Fibroblast of lung (primary cell): ENCODE measurements around the gene DDTL.

Source experiments
- EZH2 ChIP-seq: IDR thresholded peaks from 2 replicates; pipeline ENCODE4 v1.5.1; 2012; ENCODE audit warnings: low read length, control low read depth, mild to moderate bottlenecking; ENCODE audit errors: missing control alignments
- TF ChIP-seq, protein P1 (sequence below), 2 donors: IDR thresholded peaks in 1 of 2; conservative IDR thresholded peaks in 1 of 2; 1 replicate in 1 of 2; 2 replicates in 1 of 2; pipeline ENCODE4 v1.5.1; 2011 to 2012; ENCODE audit warnings: low read length in 2 of 2, control low read depth in 1 of 2, inconsistent platforms in 1 of 2, low read depth in 1 of 2, mild to moderate bottlenecking in 1 of 2

DNA sequence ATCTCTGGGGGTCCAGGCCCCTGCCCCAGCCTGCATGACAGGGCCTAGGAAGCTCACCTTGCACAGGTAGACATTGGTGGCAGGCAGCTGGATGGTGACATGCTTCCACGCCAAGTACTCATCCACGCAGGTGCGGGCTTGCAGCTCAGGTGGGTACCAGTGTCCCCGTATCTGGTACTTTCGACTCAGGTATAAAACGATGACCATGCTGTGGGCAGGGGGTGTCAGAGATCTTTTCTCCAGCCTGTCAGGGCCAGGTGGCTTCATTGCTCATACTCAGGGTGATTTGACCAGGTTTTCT, 40.2 kb downstream of the DDTL start:
- TF ChIP-seq, protein P1, sequence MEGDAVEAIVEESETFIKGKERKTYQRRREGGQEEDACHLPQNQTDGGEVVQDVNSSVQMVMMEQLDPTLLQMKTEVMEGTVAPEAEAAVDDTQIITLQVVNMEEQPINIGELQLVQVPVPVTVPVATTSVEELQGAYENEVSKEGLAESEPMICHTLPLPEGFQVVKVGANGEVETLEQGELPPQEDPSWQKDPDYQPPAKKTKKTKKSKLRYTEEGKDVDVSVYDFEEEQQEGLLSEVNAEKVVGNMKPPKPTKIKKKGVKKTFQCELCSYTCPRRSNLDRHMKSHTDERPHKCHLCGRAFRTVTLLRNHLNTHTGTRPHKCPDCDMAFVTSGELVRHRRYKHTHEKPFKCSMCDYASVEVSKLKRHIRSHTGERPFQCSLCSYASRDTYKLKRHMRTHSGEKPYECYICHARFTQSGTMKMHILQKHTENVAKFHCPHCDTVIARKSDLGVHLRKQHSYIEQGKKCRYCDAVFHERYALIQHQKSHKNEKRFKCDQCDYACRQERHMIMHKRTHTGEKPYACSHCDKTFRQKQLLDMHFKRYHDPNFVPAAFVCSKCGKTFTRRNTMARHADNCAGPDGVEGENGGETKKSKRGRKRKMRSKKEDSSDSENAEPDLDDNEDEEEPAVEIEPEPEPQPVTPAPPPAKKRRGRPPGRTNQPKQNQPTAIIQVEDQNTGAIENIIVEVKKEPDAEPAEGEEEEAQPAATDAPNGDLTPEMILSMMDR (conservative IDR thresholded peaks at IDR 0.05 in 1 of 2, IDR thresholded peaks at IDR 0.05 in 1 of 2; ENCODE audit: low read depth in 1 of 2, low read length in 2 of 2): no peak
- TF ChIP-seq EZH2: no peak
